Mesothelial cell of epicardium (in vitro differentiated cells): ENCODE measurements around the gene CRTC1. TPM values are rescaled to one million over a fixed set of nuclear protein-coding genes. Genes with fewer than 3 reads are reported as not detected.

ENCODE experiments used
- DNase-seq, 2 experiments: peaks; one replicate each; pipeline ENCODE4 v3.0.0; 2021; ENCODE audit warnings: low spot score in 2 of 2; ENCODE audit not compliant: unreplicated experiment in 2 of 2
- H3K27ac Mint-ChIP-seq: 2 replicates; pipeline ENCODE4 v1.8.0; 2021; ENCODE audit warnings: mixed read lengths
- H3K27me3 Mint-ChIP-seq: 2 replicates; pipeline ENCODE4 v1.8.0; 2021; ENCODE audit warnings: low read depth, mixed read lengths
- H3K36me3 Mint-ChIP-seq: 2 replicates; pipeline ENCODE4 v1.8.0; 2021; ENCODE audit warnings: mixed read lengths
- H3K4me1 Mint-ChIP-seq: 2 replicates; pipeline ENCODE4 v1.8.0; 2021; ENCODE audit warnings: mixed read lengths
- H3K4me3 Mint-ChIP-seq: 2 replicates; pipeline ENCODE4 v1.8.0; 2021; ENCODE audit warnings: mild to moderate bottlenecking, moderate library complexity, mixed read lengths
- H3K9me3 Mint-ChIP-seq: 2 replicates; pipeline ENCODE4 v1.8.0; 2021; ENCODE audit warnings: mixed read lengths
- total RNA-seq: library from RNA; stranded (reverse); gene quantifications from 3 replicates; pipeline ENCODE4 v1.2.1, GENCODE V29; 2021
- TF ChIP-seq, protein P1 (sequence below): fragments of 200-600 bp; sonication (generic); IDR thresholded peaks from one replicate; pipeline ENCODE4 v1.5.0; 2021; ENCODE audit warnings: antibody characterized with exemption; ENCODE audit not compliant: unreplicated experiment

The CRTC1 gene
- total RNA-seq, 1 donor from 2014 or later, result 31.9 TPM

DNA sequence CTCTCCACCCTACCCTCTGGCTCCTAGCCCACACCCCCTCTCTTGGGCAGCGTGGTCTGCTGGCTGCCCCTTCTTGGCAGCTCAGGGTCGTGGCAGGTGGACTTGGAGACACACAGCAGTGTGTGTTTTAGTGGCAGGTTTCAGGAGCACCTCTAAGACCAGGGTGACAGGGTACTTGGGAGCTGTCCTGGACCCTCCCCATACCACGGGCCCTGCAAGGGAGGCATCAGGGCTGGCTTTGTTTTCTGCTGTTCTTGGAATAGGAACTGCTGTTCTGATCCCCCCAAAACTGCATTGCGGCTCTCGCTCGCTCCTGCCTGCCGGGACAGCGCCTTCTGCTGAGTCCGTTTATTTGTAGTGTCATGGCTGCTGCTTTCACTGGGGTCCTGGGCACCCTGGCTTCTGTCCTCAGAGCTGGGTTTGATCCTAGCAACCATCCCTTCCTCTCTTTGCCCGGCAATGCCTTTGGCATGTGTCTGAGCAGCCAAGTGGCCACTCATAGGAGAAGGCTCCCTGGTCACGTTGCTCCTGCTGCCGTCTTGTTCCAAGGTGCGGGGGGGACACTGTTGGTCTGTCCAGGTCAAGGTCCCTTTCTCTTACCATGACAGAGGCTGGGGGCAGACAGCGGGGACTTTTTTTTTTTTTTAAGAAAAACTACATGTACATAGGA is 95.5 kb downstream of the CRTC1 start:
- peaks cover 54% of the 10 kb centered on the region for H3K27me3 Mint-ChIP-seq
- no peak for DNase-seq
- no peak overlapping the region for H3K27ac Mint-ChIP-seq
- H3K36me3 Mint-ChIP-seq, result no peaks in the 10 kb centered on the region
- no peaks in the 10 kb centered on the region for H3K9me3 Mint-ChIP-seq
- no peak overlapping the region for H3K4me3 Mint-ChIP-seq
- TF ChIP-seq, protein P1, sequence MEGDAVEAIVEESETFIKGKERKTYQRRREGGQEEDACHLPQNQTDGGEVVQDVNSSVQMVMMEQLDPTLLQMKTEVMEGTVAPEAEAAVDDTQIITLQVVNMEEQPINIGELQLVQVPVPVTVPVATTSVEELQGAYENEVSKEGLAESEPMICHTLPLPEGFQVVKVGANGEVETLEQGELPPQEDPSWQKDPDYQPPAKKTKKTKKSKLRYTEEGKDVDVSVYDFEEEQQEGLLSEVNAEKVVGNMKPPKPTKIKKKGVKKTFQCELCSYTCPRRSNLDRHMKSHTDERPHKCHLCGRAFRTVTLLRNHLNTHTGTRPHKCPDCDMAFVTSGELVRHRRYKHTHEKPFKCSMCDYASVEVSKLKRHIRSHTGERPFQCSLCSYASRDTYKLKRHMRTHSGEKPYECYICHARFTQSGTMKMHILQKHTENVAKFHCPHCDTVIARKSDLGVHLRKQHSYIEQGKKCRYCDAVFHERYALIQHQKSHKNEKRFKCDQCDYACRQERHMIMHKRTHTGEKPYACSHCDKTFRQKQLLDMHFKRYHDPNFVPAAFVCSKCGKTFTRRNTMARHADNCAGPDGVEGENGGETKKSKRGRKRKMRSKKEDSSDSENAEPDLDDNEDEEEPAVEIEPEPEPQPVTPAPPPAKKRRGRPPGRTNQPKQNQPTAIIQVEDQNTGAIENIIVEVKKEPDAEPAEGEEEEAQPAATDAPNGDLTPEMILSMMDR, result no peak
- peaks cover 5% of the 10 kb centered on the region for H3K4me1 Mint-ChIP-seq

DNA sequence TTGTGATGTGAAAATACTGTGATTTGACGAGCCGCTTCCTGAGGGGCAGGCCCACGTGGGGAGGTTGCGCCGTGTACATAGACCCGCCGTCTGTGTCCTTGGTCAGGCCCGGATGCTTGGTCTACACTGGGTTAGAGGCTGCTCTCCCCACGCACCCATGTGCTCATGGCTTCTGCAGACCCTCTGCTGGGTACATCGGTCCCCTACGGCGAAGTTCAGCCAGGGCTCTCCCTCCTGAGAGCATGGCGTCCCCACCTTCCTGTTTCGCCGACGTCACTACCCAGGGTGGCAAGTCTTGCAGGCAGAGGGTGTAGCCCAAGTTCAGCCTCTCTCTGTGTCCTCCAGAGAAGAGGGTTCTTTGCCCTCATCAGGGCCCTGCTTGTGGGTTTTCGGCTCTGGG is 96.6 kb downstream of the CRTC1 start:
- no peak overlapping the region for H3K4me3 Mint-ChIP-seq
- H3K9me3 Mint-ChIP-seq, result no peaks in the 10 kb centered on the region
- no peak for DNase-seq
- H3K36me3 Mint-ChIP-seq, result no peaks in the 10 kb centered on the region
- peaks cover 5% of the 10 kb centered on the region for H3K4me1 Mint-ChIP-seq
- H3K27ac Mint-ChIP-seq, result no peak overlapping the region
- TF ChIP-seq, protein P1, result no peak
- peaks cover 63% of the 10 kb centered on the region for H3K27me3 Mint-ChIP-seq

DNA sequence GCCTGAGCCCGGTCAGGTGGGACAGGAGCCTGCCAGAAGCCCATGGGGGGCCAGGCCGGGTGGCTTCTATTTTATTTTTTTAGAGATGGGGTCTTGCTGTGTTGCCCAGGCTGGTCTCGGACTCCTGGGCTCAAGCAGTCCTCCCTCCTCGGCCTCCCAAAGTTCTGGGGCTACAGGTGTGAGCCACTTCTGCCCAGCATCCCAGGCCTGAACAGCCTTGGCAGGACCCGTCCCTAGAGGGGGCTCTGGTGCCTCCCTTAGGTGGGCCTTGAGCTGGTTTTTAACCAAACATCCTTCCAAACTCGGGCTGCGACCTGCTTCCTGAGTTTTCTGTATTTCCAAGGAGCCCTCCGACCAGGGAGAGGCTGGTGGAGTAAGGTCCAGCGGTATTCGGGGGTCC is 97.2 kb downstream of the CRTC1 start:
- TF ChIP-seq, protein P1, result no peak
- no peaks in the 10 kb centered on the region for H3K36me3 Mint-ChIP-seq
- no peak for DNase-seq
- H3K4me3 Mint-ChIP-seq, result no peak overlapping the region
- peaks cover 68% of the 10 kb centered on the region for H3K27me3 Mint-ChIP-seq
- no peaks in the 10 kb centered on the region for H3K9me3 Mint-ChIP-seq
- peaks cover 9% of the 10 kb centered on the region for H3K4me1 Mint-ChIP-seq
- H3K27ac Mint-ChIP-seq, result no peak overlapping the region

DNA sequence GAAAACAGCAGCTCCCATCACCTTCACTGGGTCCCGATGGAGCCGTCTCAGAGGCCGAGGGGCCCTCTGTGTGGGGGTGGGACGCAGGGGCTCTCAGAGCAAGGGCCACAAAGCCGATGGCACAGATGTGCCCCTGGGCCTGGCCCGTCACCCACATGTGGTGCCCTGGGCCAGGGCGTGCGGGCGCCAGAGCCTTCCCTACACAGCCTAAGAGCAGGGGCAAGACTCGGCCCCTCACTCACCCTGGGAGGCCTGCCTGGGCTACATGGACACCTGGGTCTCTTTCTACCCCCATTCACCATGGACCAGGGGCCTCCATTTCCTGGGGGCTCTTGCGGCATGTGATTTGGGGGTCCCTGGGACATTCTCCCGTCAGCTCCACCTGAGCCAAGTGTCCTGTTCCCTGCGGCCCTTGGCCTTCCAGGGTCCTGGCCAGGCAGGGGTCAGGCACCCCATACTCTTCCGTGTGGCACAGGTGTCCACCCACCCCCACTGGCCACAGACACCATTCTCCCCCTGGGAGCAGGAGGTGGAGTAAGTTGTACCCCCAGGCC is 97.6 kb downstream of the CRTC1 start:
- Mint-ChIP-seq H3K27me3 (peaks cover 73% of the 10 kb centered on the region), H3K4me1 (peaks cover 12% of the 10 kb centered on the region), H3K9me3 (no peaks in the 10 kb centered on the region), H3K27ac (no peak overlapping the region), H3K36me3 (no peaks in the 10 kb centered on the region), H3K4me3 (no peak overlapping the region)
- no peak for DNase-seq
- TF ChIP-seq, protein P1, result no peak

DNA sequence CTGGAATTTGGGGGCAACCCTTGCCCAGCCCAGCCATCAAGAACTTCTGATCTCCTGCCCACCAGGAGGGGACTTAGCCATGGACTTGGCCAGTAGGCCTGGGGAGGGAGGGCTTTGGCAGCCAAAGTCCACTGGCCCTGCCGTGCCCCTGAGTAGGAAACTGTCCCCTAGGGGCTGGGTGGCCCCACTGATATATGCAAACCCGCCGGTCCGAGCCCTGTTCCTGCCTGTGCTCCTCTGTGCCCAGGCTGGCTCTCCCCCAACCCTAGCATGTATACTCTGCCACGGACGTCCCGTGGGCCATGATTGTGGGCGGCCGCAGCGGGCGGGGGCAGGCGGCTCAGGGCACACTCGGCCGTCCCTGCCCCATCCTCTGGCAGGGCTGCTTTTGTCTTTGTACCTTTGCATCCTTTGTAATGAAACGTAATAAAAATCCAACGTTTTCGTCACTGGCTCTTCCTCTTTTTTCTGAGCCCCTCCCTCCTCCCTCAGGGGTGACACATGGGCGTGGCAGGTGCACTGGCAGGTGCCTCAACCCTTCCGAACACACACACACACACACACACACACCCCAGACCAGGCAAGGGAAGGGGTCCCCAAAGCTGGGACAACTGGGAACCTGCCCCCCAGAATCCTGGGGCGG is 98.5 kb downstream of the CRTC1 start:
- H3K36me3 Mint-ChIP-seq, result no peaks in the 10 kb centered on the region
- DNase-seq, result no peak
- H3K4me3 Mint-ChIP-seq, result no peak overlapping the region
- H3K9me3 Mint-ChIP-seq, result no peaks in the 10 kb centered on the region
- peaks cover 13% of the 10 kb centered on the region for H3K4me1 Mint-ChIP-seq
- H3K27me3 Mint-ChIP-seq, result peaks cover 74% of the 10 kb centered on the region
- TF ChIP-seq, protein P1, result no peak
- H3K27ac Mint-ChIP-seq, result no peak overlapping the region
